D721Med (cell line): ENCODE measurements around the gene SV2A.

ENCODE experiments used
- DNase-seq: peaks from one replicate; pipeline ENCODE4 v3.0.0; 2011; ENCODE audit warnings: low spot score; ENCODE audit not compliant: insufficient read length
- FAIRE-seq: peaks from 2 replicates; lab custom pipeline; 2011; peaks lifted over from hg19 to GRCh38; lab: Jason Lieb, UNC
- TF ChIP-seq, protein P1 (sequence below): IDR thresholded peaks from 2 replicates; pipeline ENCODE4 v1.5.1; 2012; ENCODE audit warnings: mild to moderate bottlenecking, control low read depth; ENCODE audit not compliant: insufficient read depth; ENCODE audit errors: missing control alignments

SV2A gene

DNA sequence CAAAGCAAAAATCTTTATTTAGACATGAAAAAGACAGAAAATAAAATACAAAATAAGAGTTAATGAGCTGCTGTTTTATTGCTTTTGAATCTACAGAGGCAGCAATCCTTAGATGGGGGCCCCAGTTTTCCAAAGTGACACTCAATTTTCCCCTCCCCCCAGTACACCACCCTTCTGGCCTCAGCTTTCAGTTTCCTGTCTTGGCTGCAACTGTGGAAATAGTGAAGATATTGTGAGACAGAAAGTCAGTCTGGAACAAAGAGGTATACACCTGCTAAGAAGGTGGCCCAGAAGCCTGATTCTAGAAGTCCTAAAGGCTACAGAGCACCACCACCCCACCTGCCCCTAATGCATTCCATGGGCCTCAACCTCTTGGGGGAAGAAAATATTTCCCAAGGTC lies 20.1 kb upstream of the SV2A start:
- TF ChIP-seq, protein P1, sequence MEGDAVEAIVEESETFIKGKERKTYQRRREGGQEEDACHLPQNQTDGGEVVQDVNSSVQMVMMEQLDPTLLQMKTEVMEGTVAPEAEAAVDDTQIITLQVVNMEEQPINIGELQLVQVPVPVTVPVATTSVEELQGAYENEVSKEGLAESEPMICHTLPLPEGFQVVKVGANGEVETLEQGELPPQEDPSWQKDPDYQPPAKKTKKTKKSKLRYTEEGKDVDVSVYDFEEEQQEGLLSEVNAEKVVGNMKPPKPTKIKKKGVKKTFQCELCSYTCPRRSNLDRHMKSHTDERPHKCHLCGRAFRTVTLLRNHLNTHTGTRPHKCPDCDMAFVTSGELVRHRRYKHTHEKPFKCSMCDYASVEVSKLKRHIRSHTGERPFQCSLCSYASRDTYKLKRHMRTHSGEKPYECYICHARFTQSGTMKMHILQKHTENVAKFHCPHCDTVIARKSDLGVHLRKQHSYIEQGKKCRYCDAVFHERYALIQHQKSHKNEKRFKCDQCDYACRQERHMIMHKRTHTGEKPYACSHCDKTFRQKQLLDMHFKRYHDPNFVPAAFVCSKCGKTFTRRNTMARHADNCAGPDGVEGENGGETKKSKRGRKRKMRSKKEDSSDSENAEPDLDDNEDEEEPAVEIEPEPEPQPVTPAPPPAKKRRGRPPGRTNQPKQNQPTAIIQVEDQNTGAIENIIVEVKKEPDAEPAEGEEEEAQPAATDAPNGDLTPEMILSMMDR, result no peak
- no peak for DNase-seq
- no peak for FAIRE-seq

DNA sequence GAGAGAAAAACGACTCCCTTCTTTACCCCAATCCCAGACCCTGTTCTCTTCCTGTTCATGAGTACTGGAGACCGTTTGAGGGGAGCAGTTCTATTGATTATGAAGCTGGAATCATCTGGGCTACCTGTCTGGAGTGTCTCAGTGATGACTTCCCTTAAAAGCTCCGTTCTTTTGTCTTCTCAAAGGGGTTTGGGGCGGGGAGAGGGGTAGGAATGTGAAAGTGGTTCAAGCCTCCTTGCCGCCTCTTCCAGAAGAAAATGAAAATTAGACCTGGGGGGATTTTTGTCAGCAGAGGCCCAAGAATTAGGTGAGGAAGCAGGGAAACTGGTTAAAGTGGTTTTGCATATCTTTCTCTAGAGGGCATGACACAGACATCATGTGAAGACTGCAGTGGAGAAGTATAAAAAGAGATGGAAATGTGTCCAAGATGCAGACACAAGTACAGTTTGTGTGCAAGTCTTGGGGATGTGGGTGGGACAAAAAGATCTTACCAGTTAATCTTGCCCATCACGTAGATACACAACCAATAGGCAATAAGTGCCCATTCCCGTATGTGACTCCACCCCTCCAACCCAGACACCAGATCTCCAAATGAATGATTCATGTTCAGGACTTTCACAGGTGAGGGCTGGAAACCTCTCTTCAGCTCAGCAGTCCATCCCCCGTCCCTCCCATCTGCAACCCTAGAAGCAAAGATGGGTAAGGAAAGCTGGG lies 19.5 kb upstream of the SV2A start:
- DNase-seq, result no peak
- TF ChIP-seq, protein P1, result no peak
- FAIRE-seq, result no peak

DNA sequence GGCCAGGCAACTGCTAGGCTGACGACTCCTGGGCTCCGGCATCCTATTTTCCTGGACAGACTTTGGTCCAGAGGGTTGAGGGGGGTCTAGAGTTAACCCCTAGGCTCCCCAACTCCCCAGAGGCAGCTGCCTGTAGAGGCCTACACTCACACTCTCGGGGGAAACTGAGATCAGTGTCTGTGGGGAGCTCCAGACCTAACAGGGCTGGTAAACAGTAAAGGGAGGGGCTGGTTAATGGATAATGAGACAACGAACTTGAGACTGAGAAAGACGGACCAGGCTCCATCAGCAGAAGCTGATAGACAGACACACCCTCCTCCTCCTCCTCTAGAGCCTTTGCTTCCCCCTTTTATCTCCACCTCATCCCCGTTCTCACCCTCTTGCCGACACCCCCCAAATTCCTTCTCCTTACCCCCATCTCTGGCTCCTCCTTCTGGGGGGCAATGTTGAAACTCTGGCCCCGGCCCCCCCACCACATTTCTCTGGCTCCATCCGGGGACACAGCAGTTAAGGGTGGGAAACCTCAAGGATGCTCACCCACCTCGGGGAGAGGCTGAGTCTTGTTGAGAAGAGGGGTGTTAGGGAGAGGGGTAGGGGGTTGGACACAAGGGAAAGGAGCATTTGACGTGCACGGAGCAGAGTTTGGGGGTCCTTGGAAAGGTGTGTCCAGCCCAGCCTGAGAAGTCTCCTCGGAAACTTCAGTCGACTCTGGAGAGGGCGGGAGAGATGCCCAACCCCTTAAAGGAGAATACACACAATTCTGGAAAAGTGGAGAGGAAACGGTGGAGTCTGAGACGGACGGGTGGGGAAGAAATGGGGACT lies 18.7 kb upstream of the SV2A start, which contains the start of gene MTMR11:
Gene MTMR11 (minus strand): TSS at position 710 of the 822 bp plus-strand sequence. CDS start 232 bp downstream, at position 478.
- TF ChIP-seq, protein P1, result no peak
- no peak for FAIRE-seq

DNA sequence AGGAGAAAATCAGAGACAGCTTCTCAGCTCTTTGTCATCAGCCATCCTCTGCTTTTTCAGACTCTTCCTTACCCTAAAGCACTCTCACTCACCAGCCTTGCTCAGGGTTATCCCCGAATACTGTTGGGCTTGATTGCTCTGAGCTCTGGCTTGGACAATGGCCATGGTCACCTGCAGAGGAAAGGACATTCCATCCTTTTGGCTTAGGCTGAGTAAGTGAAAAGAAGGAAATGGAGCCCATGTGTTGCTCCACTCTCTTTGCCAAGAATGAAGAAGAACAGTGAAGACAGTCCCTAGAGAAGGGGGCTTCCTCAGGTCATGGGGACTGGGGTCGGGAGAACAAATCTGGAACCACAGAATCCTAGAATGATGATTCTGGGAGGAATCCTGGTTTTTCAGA lies 16.7 kb upstream of the SV2A start:
- TF ChIP-seq, protein P1, result no peak
- DNase-seq (no peak), FAIRE-seq (no peak)

More for the DNA sequence above, 18.7 kb upstream of the SV2A start, which contains the start of gene MTMR11:
- no peak for DNase-seq

DNA sequence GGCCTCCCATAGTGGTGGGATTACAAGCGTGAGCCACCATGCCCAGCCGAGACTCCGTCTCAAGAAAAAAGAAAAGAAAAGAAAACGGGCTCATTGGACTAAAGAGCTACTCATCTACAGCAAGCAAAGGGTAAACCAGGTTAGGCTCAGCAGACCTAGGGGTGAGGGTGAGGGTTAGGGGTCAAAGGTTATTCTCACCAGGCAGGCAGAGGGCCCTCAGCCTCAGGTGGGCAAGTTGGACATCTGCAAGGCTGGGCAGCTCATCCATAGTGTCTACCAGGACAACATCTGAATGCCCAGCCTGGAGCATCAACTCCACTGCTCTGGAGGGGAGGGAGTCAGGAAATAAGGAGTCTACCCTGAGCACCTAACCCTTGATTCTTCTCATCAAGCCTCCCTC lies 15.6 kb upstream of the SV2A start:
- no peak for FAIRE-seq
- DNase-seq, result no peak
- TF ChIP-seq, protein P1, result no peak

DNA sequence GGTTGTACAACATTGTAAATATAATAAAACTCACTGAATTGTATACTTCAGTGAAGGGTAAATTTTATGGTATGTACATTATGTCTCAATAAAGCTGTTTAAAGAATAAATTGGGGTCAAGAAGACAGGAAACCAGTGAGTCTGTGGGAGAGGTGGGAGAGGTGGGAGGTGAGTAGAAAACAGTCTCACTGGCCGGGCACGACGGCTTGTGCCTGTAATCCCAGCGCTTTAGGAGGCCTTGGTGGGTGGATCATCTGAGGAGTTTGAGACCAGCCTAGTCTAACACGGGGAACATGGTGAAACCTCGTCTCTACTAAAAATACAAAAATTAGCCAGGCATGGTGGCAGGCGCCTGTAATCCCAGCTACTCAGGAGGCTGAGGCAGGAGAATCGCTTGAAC lies 14.8 kb upstream of the SV2A start:
- no peak for FAIRE-seq
- DNase-seq, result no peak
- TF ChIP-seq, protein P1, result no peak
